H1 (cell line): ENCODE results near the gene NACAD. TPM values are rescaled to one million over a fixed set of nuclear protein-coding genes. Genes with fewer than 3 reads are reported as not detected.
A peak's percentile ranks its signal among the peaks of the same experiment; 100 is the strongest.

Source experiments
- CTCF ChIA-PET: fragments of 300-600 bp; sonication (Branson Sonifier 250); formaldehyde crosslinking; loops from one replicate; lab custom pipeline; 2021; ENCODE audit not compliant: partially characterized antibody; lab: Charles Lee
- POLR2A ChIA-PET: fragments of 300-600 bp; sonication (Branson Sonifier 250); formaldehyde crosslinking; loops from one replicate; lab custom pipeline; 2021; ENCODE audit warnings: inconsistent platforms; ENCODE audit not compliant: partially characterized antibody; lab: Charles Lee
- DNase-seq, 2 experiments: peaks; one replicate each; pipeline versions ENCODE4 v3.0.0 to v3.0.0-alpha.2; 2010 to 2022; ENCODE audit warnings: low spot score in 2 of 2, low read depth in 1 of 2, mixed read lengths in 1 of 2
- FAIRE-seq: peaks from 2 replicates; lab custom pipeline; 2011; peaks lifted over from hg19 to GRCh38; lab: Jason Lieb, UNC
- H2AFZ ChIP-seq: 2 replicates; pipeline ENCODE4 v1.8.1; 2012; ENCODE audit warnings: low read length, inconsistent platforms
- H2AK5ac ChIP-seq: 2 replicates; pipeline ENCODE4 v1.6.1; 2013; ENCODE audit warnings: low read depth, low read length
- H2BK120ac ChIP-seq: replicated peaks from 2 replicates; pipeline ENCODE3; 2013; ENCODE audit warnings: low read depth, low read length, inconsistent platforms
- H2BK12ac ChIP-seq: 2 replicates; pipeline ENCODE4 v1.6.1; 2013; ENCODE audit warnings: low read depth, low read length
- H2BK15ac ChIP-seq: 2 replicates; pipeline ENCODE4 v1.6.1; 2013; ENCODE audit warnings: low read length
- H2BK20ac ChIP-seq: 2 replicates; pipeline ENCODE4 v1.6.1; 2013; ENCODE audit warnings: low read length
- H2BK5ac ChIP-seq: 2 replicates; pipeline ENCODE4 v1.6.1; 2013; ENCODE audit warnings: low read depth, low read length
- H3K14ac ChIP-seq: 2 replicates; pipeline ENCODE4 v1.6.1; 2013; ENCODE audit warnings: inconsistent platforms; ENCODE audit not compliant: insufficient read length
- H3K18ac ChIP-seq: 2 replicates; pipeline ENCODE4 v1.6.1; 2013; ENCODE audit warnings: low read length; ENCODE audit errors: extremely low read depth
- H3K23ac ChIP-seq: 2 replicates; pipeline ENCODE4 v1.6.1; 2013; ENCODE audit warnings: inconsistent platforms; ENCODE audit not compliant: insufficient read length
- H3K23me2 ChIP-seq: 2 replicates; pipeline ENCODE4 v1.6.1; 2013; ENCODE audit warnings: low read depth, low read length
- H3K27ac ChIP-seq: 2 replicates; pipeline ENCODE4 v1.6.1; 2011; ENCODE audit warnings: low read depth, low read length, inconsistent platforms
- H3K27me3 ChIP-seq, 4 experiments: replicated peaks in 1 of 4; 1 replicate in 1 of 4; 2 replicates in 3 of 4; pipeline versions ENCODE4 v1.6.1 to v1.8.1; 2011 to 2013; ENCODE audit warnings: low read length in 3 of 4, mild to moderate bottlenecking in 3 of 4, inconsistent platforms in 2 of 4, mixed read lengths in 2 of 4, moderate library complexity in 1 of 4; ENCODE audit not compliant: control insufficient read depth in 3 of 4, insufficient read depth in 3 of 4; ENCODE audit errors: extremely low read depth in 1 of 4
- H3K36me3 ChIP-seq, 4 experiments: 2 replicates each; pipeline versions ENCODE4 v1.6.1 to v1.8.1; 2011 to 2013; ENCODE audit warnings: mild to moderate bottlenecking in 4 of 4, low read length in 3 of 4, moderate library complexity in 2 of 4, control low read depth in 1 of 4, inconsistent platforms in 1 of 4; ENCODE audit not compliant: insufficient read depth in 4 of 4, control insufficient read depth in 2 of 4
- H3K4ac ChIP-seq: replicated peaks from 2 replicates; pipeline ENCODE3; 2013; ENCODE audit warnings: low read length, low read depth, mixed read lengths, inconsistent platforms; ENCODE audit not compliant: insufficient read length
- H3K4me1 ChIP-seq, 4 experiments: replicated peaks in 1 of 4; 1 replicate in 1 of 4; 2 replicates in 3 of 4; pipeline versions ENCODE4 v1.6.1 to v1.8.1; 2011 to 2013; ENCODE audit warnings: low read length in 3 of 4, inconsistent platforms in 2 of 4, mixed read lengths in 1 of 4; ENCODE audit not compliant: insufficient read depth in 4 of 4, control insufficient read depth in 3 of 4
- H3K4me2 ChIP-seq, 2 experiments: 2 replicates each; pipeline versions ENCODE4 v1.6.1 to v1.8.1; 2011 to 2013; ENCODE audit warnings: low read depth in 2 of 2, low read length in 2 of 2, control low read depth in 1 of 2, inconsistent platforms in 1 of 2, mild to moderate bottlenecking in 1 of 2; ENCODE audit not compliant: insufficient read depth in 1 of 2
- H3K4me3 ChIP-seq, 4 experiments: fragments of 200-600, 300-600 bp in 1 of 4; sonication (generic), shearing (Covaris generic), sonication (Bioruptor Twin) in 1 of 4; 2 replicates each; pipeline versions ENCODE4 v1.5.1 to v1.8.1; 2011 to 2016; ENCODE audit warnings: low read length in 4 of 4, low read depth in 3 of 4, control low read depth in 2 of 4, inconsistent platforms in 2 of 4, mild to moderate bottlenecking in 2 of 4, mixed read lengths in 1 of 4, moderate library complexity in 1 of 4; ENCODE audit not compliant: insufficient read depth in 2 of 4; ENCODE audit errors: extremely low read depth in 1 of 4
- H3K56ac ChIP-seq: replicated peaks from 2 replicates; pipeline ENCODE3; 2013; ENCODE audit warnings: low read depth, mild to moderate bottlenecking, mixed read lengths, low read length, inconsistent platforms; ENCODE audit not compliant: insufficient read length
- H3K79me1 ChIP-seq: 2 replicates; pipeline ENCODE4 v1.6.1; 2013; ENCODE audit warnings: low read depth, low read length, control low read depth
- H3K79me2 ChIP-seq, 2 experiments: 2 replicates each; pipeline versions ENCODE4 v1.6.1 to v1.8.1; 2012 to 2013; ENCODE audit warnings: low read length in 2 of 2, mild to moderate bottlenecking in 2 of 2, inconsistent platforms in 1 of 2; ENCODE audit not compliant: insufficient read depth in 2 of 2, control insufficient read depth in 1 of 2
- H3K9ac ChIP-seq, 4 experiments: replicated peaks in 1 of 4; 1 replicate in 1 of 4; 2 replicates in 3 of 4; pipeline versions ENCODE4 v1.6.1 to v1.8.1; 2011 to 2013; ENCODE audit warnings: low read depth in 3 of 4, low read length in 3 of 4, control low read depth in 2 of 4, mild to moderate bottlenecking in 2 of 4, moderate library complexity in 2 of 4, inconsistent platforms in 1 of 4; ENCODE audit errors: extremely low read depth in 1 of 4
- H3K9me3 ChIP-seq, 2 experiments: 2 replicates each; pipeline versions ENCODE4 v1.6.1 to v1.8.1; 2012 to 2013; ENCODE audit warnings: mild to moderate bottlenecking in 2 of 2, moderate library complexity in 2 of 2, control low read depth in 1 of 2, inconsistent platforms in 1 of 2, low read depth in 1 of 2, low read length in 1 of 2, mixed read lengths in 1 of 2; ENCODE audit not compliant: insufficient read depth in 2 of 2
- H4K20me1 ChIP-seq, 2 experiments: replicated peaks in 1 of 2; 2 replicates each; pipeline versions ENCODE3 to v1.8.1; 2011 to 2013; ENCODE audit warnings: inconsistent platforms in 2 of 2, low read length in 2 of 2, mild to moderate bottlenecking in 1 of 2; ENCODE audit not compliant: insufficient read depth in 2 of 2, control insufficient read depth in 1 of 2
- H4K5ac ChIP-seq: 2 replicates; pipeline ENCODE4 v1.6.1; 2013; ENCODE audit warnings: low read length, low read depth, mixed read lengths, inconsistent platforms; ENCODE audit not compliant: insufficient read length
- H4K8ac ChIP-seq: 2 replicates; pipeline ENCODE4 v1.8.0; 2013; ENCODE audit warnings: mild to moderate bottlenecking, moderate library complexity, low read length, inconsistent platforms; ENCODE audit not compliant: insufficient read depth; ENCODE audit errors: extremely low read depth
- H4K91ac ChIP-seq: replicated peaks from 2 replicates; pipeline ENCODE3; 2013; ENCODE audit warnings: low read length, mixed read lengths, inconsistent platforms; ENCODE audit not compliant: insufficient read length
- HDAC6 ChIP-seq: IDR thresholded peaks from one replicate; pipeline ENCODE4 v1.7.1; 2012; ENCODE audit warnings: low read depth, mild to moderate bottlenecking, inconsistent platforms, low read length, moderate library complexity
- KDM1A ChIP-seq: fragments of 200-600, 300-600 bp; sonication (generic); IDR thresholded peaks from 2 replicates; pipeline ENCODE4 v1.7.1; 2016; ENCODE audit warnings: mild to moderate bottlenecking, low read length, borderline replicate concordance
- PHF8 ChIP-seq: fragments of 200-600 bp; sonication (generic); conservative IDR thresholded peaks from 2 replicates; pipeline ENCODE4 v1.7.1; 2012; ENCODE audit warnings: low read depth, mild to moderate bottlenecking, inconsistent platforms, low read length, moderate library complexity
- TBP ChIP-seq: IDR thresholded peaks from 2 replicates; pipeline ENCODE4 v1.6.1; 2011; ENCODE audit warnings: low read depth, low read length, improper control_type of control experiment
- WGBS, 2 experiments: shearing (Covaris generic) in 1 of 2; methylation state at CpG; one replicate each; pipeline versions ENCODE4 v1.1.6 to v1.1.7; 2013 to 2015; ENCODE audit warnings: low lambda C conversion rate in 2 of 2, mixed read lengths in 2 of 2, inconsistent platforms in 1 of 2, low coverage in 1 of 2, missing lambda C conversion rate in 1 of 2; ENCODE audit not compliant: insufficient replicate concordance in 2 of 2, insufficient coverage in 1 of 2, insufficient read length in 1 of 2; ENCODE audit errors: extremely low coverage in 1 of 2, missing lambda C conversion rate in 1 of 2; 5-methylcytosine and 5-hydroxymethylcytosine counted together
- polyA plus RNA-seq, 7 experiments: library from polyadenylated mRNA; depleted of rRNA in 3 of 7; stranded (reverse) in 5 of 7; unstranded in 2 of 7; fragments of >200 nt in 5 of 7; fragments of 200-250 nt in 2 of 7; gene quantifications; 1 replicate in 5 of 7; 2 replicates in 1 of 7; 4 replicates in 1 of 7; pipeline versions ENCODE4 v1.2.1 to v1.2.3, GENCODE V29; 2011 to 2013; ENCODE audit warnings: missing spikeins in 2 of 7, mixed read lengths in 2 of 7
- total RNA-seq: library from RNA; stranded (reverse); fragmentation: NEBNext Ultra II Directional; extraction: Animal tissue kit (Norgen Biotek cat#: 25700); gene quantifications from 2 replicates; pipeline ENCODE4 v1.2.1, GENCODE V29; 2021

Gene NACAD
- total and polyA plus RNA-seq, 2 of the 8 experiments (the other 6 are each of a cell fraction or from before 2014, with no cell fraction given), result 1.3 to 6.0 TPM

GRCh38 chr7:45089341-45089891 is 647 bp upstream of the NACAD start:
- CTCF ChIA-PET, result interaction anchor here (1.2 to 1.7 kb wide), 2 partner anchors 46 to 116 kb away, joined by 3 to 7 read pairs; no protein-coding TSS in a partner anchor
- POLR2A ChIA-PET, result interaction anchor here (1.0 to 3.0 kb wide), 6 partner anchors 8 to 90 kb away, joined by 3 to 11 read pairs (median 6); partner anchors contain the start of genes CCM2 and TBRG4
- H3K4me2 ChIP-seq, result peak overlapping the region; percentile 59 to 88

More at GRCh38 chr7:45089341-45089891, 647 bp upstream of the NACAD start:
- Histone ChIP-seq H3K14ac (no peak overlapping the region), H3K4me3 (peak overlapping the region; percentile 53 to 75 (median 57)), H4K91ac (no peak overlapping the region), H3K79me2 (no peaks in the 10 kb centered on the region), H2BK5ac (no peak overlapping the region), H3K9me3 (no peaks in the 10 kb centered on the region), H3K18ac (no peak overlapping the region), H4K8ac (peak overlapping the region; percentile 29; the same call in 1 of the 2 replicates), H3K56ac (no peak overlapping the region), H2BK20ac (no peak overlapping the region), H3K79me1 (no peaks in the 10 kb centered on the region), H3K23me2 (peaks cover 2% of the 10 kb centered on the region; the same call in 1 of the 2 replicates), H3K9ac (no peak overlapping the region), H3K27ac (no peak overlapping the region), H2BK15ac (no peak overlapping the region), H3K23ac (no peak overlapping the region), H2BK120ac (no peak overlapping the region), H3K36me3 (no peaks in the 10 kb centered on the region), H4K5ac (no peak overlapping the region), H3K4ac (no peak overlapping the region), H2AFZ (peak overlapping the region; percentile 26; the same call in 1 of the 2 replicates), H4K20me1 (peaks cover 0 to 3% of the 10 kb centered on the region in 2 experiments), H3K4me1 (peaks cover 2 to 11% (median 6%) of the 10 kb centered on the region in 4 experiments; a peak in 5 of 7 replicates), H3K27me3 (peaks cover 0 to 15% (median 10%) of the 10 kb centered on the region in 4 experiments; a peak in 5 of 7 replicates), H2AK5ac (no peak overlapping the region), H2BK12ac (no peak overlapping the region)
- 21% methylated on average over 21 of the region's 22 CpGs; no CpG with 5 or more reads in 1 of the 2 experiments for WGBS, 2 experiments
- DNase-seq (peak; percentile 73 to 97), FAIRE-seq (no peak)
- TF ChIP-seq TBP (no peak), PHF8 (no peak), HDAC6 (no peak), KDM1A (peak; percentile 95)
